NB4 (cell line): ENCODE results near the gene ZNF554.

Experiments used
- POLR2A ChIP-seq: IDR thresholded peaks from 2 replicates; pipeline ENCODE4 v1.6.1; 2011; ENCODE audit warnings: mild to moderate bottlenecking; ENCODE audit not compliant: insufficient read length; ENCODE audit errors: extremely low read depth
- TF ChIP-seq, protein P1 (sequence below): IDR thresholded peaks from one replicate; pipeline ENCODE4 v1.5.1; 2012; ENCODE audit warnings: low read depth, low read length

DNA sequence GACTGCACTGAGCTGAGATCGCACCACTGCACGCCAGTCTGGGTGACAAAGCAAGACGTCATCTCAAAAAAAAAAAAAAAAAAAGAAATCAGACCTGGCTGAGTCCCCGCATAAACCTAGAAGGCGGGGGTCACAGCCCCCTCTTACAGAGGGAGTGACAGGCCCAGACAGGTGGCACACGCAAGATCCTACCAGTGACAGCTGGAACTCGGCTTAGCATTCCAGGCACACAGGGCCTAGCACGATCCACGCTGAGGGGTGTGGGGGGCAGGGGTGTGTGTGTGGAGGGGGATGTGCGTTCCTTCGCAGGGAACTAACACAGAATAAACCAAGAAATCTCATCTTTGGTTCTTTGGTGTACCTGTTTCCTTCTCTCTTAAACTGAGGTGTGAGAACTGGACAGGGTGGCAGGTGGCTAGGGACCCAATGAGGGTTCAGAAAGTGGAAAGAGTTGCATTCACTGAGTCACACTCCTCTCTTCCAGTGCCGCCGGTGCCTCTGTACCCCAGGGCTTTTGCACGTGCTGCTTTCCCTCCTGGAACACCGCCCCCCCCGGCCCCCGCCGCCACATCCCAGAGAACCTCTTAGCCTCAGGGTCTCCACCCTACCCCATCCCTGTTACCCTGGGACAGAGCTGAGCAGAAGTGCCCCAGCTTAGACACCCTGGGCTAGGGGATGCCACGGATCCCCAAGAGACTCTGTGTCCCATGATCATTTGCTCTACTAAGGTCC is 41.5 kb upstream of the ZNF554 start:
- TF ChIP-seq, protein P1, sequence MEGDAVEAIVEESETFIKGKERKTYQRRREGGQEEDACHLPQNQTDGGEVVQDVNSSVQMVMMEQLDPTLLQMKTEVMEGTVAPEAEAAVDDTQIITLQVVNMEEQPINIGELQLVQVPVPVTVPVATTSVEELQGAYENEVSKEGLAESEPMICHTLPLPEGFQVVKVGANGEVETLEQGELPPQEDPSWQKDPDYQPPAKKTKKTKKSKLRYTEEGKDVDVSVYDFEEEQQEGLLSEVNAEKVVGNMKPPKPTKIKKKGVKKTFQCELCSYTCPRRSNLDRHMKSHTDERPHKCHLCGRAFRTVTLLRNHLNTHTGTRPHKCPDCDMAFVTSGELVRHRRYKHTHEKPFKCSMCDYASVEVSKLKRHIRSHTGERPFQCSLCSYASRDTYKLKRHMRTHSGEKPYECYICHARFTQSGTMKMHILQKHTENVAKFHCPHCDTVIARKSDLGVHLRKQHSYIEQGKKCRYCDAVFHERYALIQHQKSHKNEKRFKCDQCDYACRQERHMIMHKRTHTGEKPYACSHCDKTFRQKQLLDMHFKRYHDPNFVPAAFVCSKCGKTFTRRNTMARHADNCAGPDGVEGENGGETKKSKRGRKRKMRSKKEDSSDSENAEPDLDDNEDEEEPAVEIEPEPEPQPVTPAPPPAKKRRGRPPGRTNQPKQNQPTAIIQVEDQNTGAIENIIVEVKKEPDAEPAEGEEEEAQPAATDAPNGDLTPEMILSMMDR, result no peak
- TF ChIP-seq POLR2A, result no peak
